ENCODE results near the gene UGT8.
"Not testable (repeated sequence)": the region's sequence is repeated elsewhere in the genome, so short reads cannot be mapped to it uniquely, and the experiment has no call there.

Gene UGT8

GRCh38 chr4:114598191-114599121, at the start of gene UGT8:
UGT8 (plus strand) TSS chr4:114598807; CDS start chr4:114622881, 24,074 bp downstream.
- CTCF ChIA-PET: no interaction called here
- no peak within 1 kb of the TSS for H3K27ac Mint-ChIP-seq
- DNase-seq: peak; percentile 49

GRCh38 chr4:114549638-114550037, 49.0 kb upstream of the UGT8 start:
- CTCF ChIA-PET: no interaction called here
- no peak overlapping the region for H3K4me3 Mint-ChIP-seq
- no peaks in the 10 kb centered on the region for H3K36me3 Mint-ChIP-seq
- peaks cover 2% of the 10 kb centered on the region for H3K9me3 Mint-ChIP-seq
- H3K4me1 Mint-ChIP-seq: no peaks in the 10 kb centered on the region
- H3K27me3 Mint-ChIP-seq: no peaks in the 10 kb centered on the region
- no peak for DNase-seq
- no peak overlapping the region for H3K27ac Mint-ChIP-seq

More at GRCh38 chr4:114598191-114599121, at the start of gene UGT8:
- Mint-ChIP-seq H3K9me3 (no peaks in the 10 kb centered on the region), H3K36me3 (no peaks in the 10 kb centered on the region), H3K4me1 (peaks cover 16% of the 10 kb centered on the region), H3K27me3 (peaks cover 40% of the 10 kb centered on the region), H3K4me3 (peak within 1 kb of the TSS; percentile 55)

- Mint-ChIP-seq H3K4me1 (no peaks in the 10 kb centered on the region), H3K27me3 (no peaks in the 10 kb centered on the region), H3K4me3 (no peak overlapping the region), H3K36me3 (no peaks in the 10 kb centered on the region), H3K27ac (no peak overlapping the region), H3K9me3 (peaks cover 5% of the 10 kb centered on the region)
- CTCF ChIA-PET: no interaction called here
- no peak for DNase-seq
Measured at GRCh38 chr4:114558446-114559020, 40.1 kb upstream of the UGT8 start.

- peaks cover 5% of the 10 kb centered on the region for H3K9me3 Mint-ChIP-seq
- H3K36me3 Mint-ChIP-seq: no peaks in the 10 kb centered on the region
- CTCF ChIA-PET: no interaction called here
- DNase-seq: no peak
- no peaks in the 10 kb centered on the region for H3K4me1 Mint-ChIP-seq
- H3K27me3 Mint-ChIP-seq: no peaks in the 10 kb centered on the region
- H3K4me3 Mint-ChIP-seq: no peak overlapping the region
- H3K27ac Mint-ChIP-seq: no peak overlapping the region
Measured at GRCh38 chr4:114561590-114561989, 37.0 kb upstream of the UGT8 start.

- DNase-seq: no peak
- no peaks in the 10 kb centered on the region for H3K36me3 Mint-ChIP-seq
- H3K9me3 Mint-ChIP-seq: peaks cover 5% of the 10 kb centered on the region
- H3K27me3 Mint-ChIP-seq: no peaks in the 10 kb centered on the region
- H3K4me3 Mint-ChIP-seq: no peak overlapping the region
- H3K4me1 Mint-ChIP-seq: no peaks in the 10 kb centered on the region
- no peak overlapping the region for H3K27ac Mint-ChIP-seq
- CTCF ChIA-PET: no interaction called here
Measured at GRCh38 chr4:114562176-114562904, 36.3 kb upstream of the UGT8 start.

GRCh38 chr4:114563536-114564315, 34.9 kb upstream of the UGT8 start:
- H3K4me1 Mint-ChIP-seq: no peaks in the 10 kb centered on the region
- no peak for DNase-seq
- H3K4me3 Mint-ChIP-seq: no peak overlapping the region
- CTCF ChIA-PET: no interaction called here
- H3K27ac Mint-ChIP-seq: no peak overlapping the region
- H3K9me3 Mint-ChIP-seq: peaks cover 3% of the 10 kb centered on the region
- no peaks in the 10 kb centered on the region for H3K27me3 Mint-ChIP-seq
- no peaks in the 10 kb centered on the region for H3K36me3 Mint-ChIP-seq

GRCh38 chr4:114577386-114577785, 21.2 kb upstream of the UGT8 start:
- Mint-ChIP-seq H3K36me3 (no peaks in the 10 kb centered on the region), H3K27ac (no peak overlapping the region), H3K4me3 (no peak overlapping the region), H3K9me3 (peaks cover 4% of the 10 kb centered on the region), H3K27me3 (no peaks in the 10 kb centered on the region), H3K4me1 (no peaks in the 10 kb centered on the region)
- CTCF ChIA-PET: no interaction called here
- no peak for DNase-seq

- CTCF ChIA-PET: no interaction called here
- Mint-ChIP-seq H3K36me3 (no peaks in the 10 kb centered on the region), H3K4me1 (no peaks in the 10 kb centered on the region), H3K4me3 (no peak overlapping the region), H3K9me3 (no peaks in the 10 kb centered on the region), H3K27ac (no peak overlapping the region), H3K27me3 (no peaks in the 10 kb centered on the region)
- DNase-seq: no peak
Measured at GRCh38 chr4:114582621-114583020, 16.0 kb upstream of the UGT8 start.

- DNase-seq: no peak
- no peaks in the 10 kb centered on the region for H3K9me3 Mint-ChIP-seq
- no peaks in the 10 kb centered on the region for H3K4me1 Mint-ChIP-seq
- no peaks in the 10 kb centered on the region for H3K36me3 Mint-ChIP-seq
- H3K27me3 Mint-ChIP-seq: no peaks in the 10 kb centered on the region
- H3K4me3 Mint-ChIP-seq: no peak overlapping the region
- no peak overlapping the region for H3K27ac Mint-ChIP-seq
- CTCF ChIA-PET: no interaction called here
Measured at GRCh38 chr4:114588305-114588704, 10.3 kb upstream of the UGT8 start.

- CTCF ChIA-PET, H3K27me3 Mint-ChIP-seq, H3K4me3 Mint-ChIP-seq, H3K9me3 Mint-ChIP-seq, H3K4me1 Mint-ChIP-seq, DNase-seq, H3K36me3 Mint-ChIP-seq, H3K27ac Mint-ChIP-seq: not testable (repeated sequence)
Measured at GRCh38 chr4:114590360-114590759, 8.2 kb upstream of the UGT8 start.

GRCh38 chr4:114593526-114593925, 5.1 kb upstream of the UGT8 start:
- CTCF ChIA-PET: no interaction called here
- no peak for DNase-seq
- H3K27ac Mint-ChIP-seq: no peak overlapping the region
- no peak overlapping the region for H3K4me3 Mint-ChIP-seq
- H3K4me1 Mint-ChIP-seq: peaks cover 6% of the 10 kb centered on the region
- no peaks in the 10 kb centered on the region for H3K9me3 Mint-ChIP-seq
- no peaks in the 10 kb centered on the region for H3K36me3 Mint-ChIP-seq
- H3K27me3 Mint-ChIP-seq: peaks cover 17% of the 10 kb centered on the region

- no peak for DNase-seq
- CTCF ChIA-PET: no interaction called here
- no peak overlapping the region for H3K4me3 Mint-ChIP-seq
- H3K9me3 Mint-ChIP-seq: no peaks in the 10 kb centered on the region
- peaks cover 34% of the 10 kb centered on the region for H3K27me3 Mint-ChIP-seq
- H3K36me3 Mint-ChIP-seq: no peaks in the 10 kb centered on the region
- H3K27ac Mint-ChIP-seq: no peak overlapping the region
- H3K4me1 Mint-ChIP-seq: peaks cover 16% of the 10 kb centered on the region
Measured at GRCh38 chr4:114595207-114595606, 3.4 kb upstream of the UGT8 start.

GRCh38 chr4:114595921-114596320, 2.7 kb upstream of the UGT8 start:
- H3K36me3 Mint-ChIP-seq: no peaks in the 10 kb centered on the region
- H3K4me3 Mint-ChIP-seq: no peak overlapping the region
- no peaks in the 10 kb centered on the region for H3K9me3 Mint-ChIP-seq
- peaks cover 16% of the 10 kb centered on the region for H3K4me1 Mint-ChIP-seq
- CTCF ChIA-PET: no interaction called here
- no peak overlapping the region for H3K27ac Mint-ChIP-seq
- peaks cover 40% of the 10 kb centered on the region for H3K27me3 Mint-ChIP-seq
- no peak for DNase-seq

- Mint-ChIP-seq H3K4me1 (peaks cover 16% of the 10 kb centered on the region), H3K9me3 (no peaks in the 10 kb centered on the region), H3K4me3 (peak overlapping the region; percentile 55), H3K27ac (no peak overlapping the region), H3K36me3 (no peaks in the 10 kb centered on the region), H3K27me3 (peaks cover 40% of the 10 kb centered on the region)
- CTCF ChIA-PET: no interaction called here
- DNase-seq: no peak
Measured at GRCh38 chr4:114597410-114598115, 1.0 kb upstream of the UGT8 start.
